ENCODE data around the gene ZNF557.

The ZNF557 gene

DNA sequence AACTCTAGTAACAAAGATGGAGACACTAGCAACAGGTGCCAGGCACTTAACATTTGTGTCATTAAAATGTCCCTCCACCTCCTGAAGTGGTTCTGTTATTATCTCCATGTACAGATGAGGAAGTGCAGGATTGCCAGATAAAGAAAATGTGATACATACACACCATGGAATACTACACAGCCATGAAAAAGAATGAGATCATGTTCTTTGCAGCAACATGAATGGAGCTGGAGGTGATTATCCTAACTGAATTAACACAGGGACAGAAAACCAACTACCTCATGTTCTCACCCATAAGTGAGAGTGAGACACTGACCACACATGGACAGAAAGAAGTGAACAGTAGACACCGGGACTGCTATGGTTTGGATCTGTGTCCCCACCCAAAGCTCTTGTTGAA is 60.5 kb downstream of the ZNF557 start:
- DNase-seq = no peak

- DNase-seq = no peak
Measured at GRCh38 chr19:7132054-7132453, 62.6 kb downstream of the ZNF557 start.

GRCh38 chr19:7137120-7137519 is 67.6 kb downstream of the ZNF557 start:
- DNase-seq = no peak
